Measurements from ENCODE around the gene AP2A2.

Gene AP2A2

DNA sequence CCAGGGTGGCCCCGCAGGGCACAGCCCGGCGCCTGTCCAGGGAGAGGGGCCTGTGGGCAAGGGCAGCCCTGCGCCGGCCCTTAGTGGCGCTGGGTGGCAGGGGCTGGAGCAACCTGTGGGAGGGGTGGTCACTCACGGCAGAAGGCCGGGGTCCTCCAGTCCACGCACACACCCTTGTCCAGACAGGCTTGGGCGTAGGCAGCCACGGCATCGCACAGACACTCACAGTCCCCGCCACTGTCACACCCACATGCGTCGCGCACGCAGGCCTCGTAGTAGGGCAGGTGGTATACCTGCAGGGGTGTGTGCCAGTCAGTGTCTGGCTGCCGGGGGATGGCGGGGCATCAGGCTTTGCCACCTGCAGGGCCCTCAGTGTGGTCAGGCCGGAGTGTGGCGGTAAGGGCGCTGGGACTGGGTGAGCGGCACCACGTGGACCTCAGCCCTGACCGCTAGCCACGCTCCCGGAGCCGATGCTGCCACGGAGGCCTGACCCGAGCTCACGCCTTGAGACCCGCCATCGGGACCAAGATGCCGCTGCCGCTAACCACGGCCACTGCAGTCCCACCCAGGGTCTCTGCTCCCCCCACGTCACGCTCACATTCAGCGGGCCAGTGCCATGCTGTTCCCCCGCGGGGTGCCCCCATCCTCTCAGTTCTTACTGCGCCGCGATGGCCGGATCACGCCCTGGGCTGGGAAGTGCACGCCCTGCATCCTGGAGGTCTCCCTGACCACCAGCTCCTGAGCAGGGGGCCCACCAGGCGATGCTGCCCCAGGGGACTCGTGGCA lies 98.3 kb downstream of the AP2A2 start:
- TF ChIP-seq, protein P1, sequence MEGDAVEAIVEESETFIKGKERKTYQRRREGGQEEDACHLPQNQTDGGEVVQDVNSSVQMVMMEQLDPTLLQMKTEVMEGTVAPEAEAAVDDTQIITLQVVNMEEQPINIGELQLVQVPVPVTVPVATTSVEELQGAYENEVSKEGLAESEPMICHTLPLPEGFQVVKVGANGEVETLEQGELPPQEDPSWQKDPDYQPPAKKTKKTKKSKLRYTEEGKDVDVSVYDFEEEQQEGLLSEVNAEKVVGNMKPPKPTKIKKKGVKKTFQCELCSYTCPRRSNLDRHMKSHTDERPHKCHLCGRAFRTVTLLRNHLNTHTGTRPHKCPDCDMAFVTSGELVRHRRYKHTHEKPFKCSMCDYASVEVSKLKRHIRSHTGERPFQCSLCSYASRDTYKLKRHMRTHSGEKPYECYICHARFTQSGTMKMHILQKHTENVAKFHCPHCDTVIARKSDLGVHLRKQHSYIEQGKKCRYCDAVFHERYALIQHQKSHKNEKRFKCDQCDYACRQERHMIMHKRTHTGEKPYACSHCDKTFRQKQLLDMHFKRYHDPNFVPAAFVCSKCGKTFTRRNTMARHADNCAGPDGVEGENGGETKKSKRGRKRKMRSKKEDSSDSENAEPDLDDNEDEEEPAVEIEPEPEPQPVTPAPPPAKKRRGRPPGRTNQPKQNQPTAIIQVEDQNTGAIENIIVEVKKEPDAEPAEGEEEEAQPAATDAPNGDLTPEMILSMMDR (IDR thresholded peaks at IDR 0.05; ENCODE audit: low read depth, low read length, missing control alignments): no peak
- no peak for DNase-seq (ENCODE audit: low read depth)
- H3K4me3 ChIP-seq (ENCODE audit: low read depth, low read length): no peak overlapping the region

DNA sequence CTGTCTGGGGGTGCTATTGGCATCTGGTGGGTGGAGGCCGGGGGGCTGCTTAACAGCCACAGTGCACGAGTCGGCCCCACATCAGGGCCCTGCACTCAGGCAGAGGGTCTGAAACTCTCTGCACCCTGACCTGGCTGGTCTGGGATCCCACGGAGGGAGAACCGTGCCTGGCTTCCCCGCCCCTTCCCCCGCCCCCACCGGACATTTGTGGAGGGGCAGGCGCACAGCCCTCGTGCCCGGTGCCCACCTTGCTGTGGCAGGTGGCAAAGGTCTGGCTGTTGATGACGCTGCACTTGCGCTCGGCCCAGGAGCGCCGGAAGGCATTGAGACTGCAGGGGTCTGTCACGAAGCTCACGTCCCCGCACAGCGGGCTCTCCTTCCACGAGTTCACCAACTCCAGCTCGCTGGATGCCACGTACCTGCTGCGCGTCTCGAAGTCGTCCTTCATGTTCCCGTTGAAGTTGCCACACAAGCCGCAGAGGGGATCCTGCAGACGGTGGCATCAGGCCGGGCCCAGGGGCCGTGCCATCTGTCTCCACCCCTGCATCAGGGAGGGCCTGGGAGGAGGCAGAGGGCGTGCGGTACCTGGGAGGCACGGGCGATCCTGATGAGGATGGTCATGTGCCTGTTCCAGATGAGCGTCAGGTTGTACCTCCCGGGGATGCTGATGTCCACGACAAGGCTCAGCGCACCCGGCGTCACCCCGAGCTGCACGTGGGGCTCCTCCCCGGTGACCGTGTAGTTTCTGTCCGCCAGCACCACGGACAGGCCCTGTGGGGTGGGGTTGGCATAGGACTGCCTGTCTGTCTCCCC lies 99.1 kb downstream of the AP2A2 start:
- TF ChIP-seq, protein P1 (IDR thresholded peaks at IDR 0.05; ENCODE audit: low read depth, low read length, missing control alignments): no peak
- DNase-seq (ENCODE audit: low read depth): no peak
- H3K4me3 ChIP-seq (ENCODE audit: low read depth, low read length): no peak overlapping the region

DNA sequence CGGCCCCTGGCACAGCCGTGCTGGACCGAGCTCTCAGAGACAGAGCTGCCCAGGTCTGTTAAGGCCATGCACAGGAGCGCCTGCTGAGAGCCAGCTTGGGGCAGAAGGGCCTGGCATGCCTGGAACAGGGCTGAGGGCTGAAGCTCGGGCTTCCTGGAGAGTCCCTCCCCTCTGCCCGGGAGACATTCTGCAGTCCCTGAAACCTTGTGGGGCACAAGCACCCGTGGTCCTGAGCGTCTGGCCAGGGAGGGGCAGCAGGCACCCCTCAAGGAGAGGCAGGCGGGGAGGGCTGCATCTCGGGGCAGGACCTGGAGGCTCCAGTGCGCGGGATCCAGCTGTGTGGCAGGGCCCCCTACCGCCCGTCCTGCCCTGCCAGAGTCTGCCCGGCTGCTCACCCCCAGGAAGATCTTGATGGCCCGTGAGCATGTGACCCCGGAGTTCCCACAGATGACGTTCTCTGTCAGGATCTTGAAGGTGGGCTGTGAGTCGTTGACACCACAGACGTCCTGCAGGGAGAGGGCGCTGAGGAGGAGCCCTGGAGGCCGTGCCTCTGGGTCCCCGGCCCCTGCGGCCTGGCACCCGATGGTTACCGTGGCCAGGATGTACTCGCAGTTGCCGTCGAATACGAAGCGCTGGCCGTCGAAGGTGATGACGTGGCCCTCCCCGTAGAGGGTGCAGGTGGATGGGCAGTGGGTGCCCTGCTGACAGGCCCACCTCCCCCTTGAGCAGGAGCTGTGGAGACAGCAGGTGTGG lies 99.9 kb downstream of the AP2A2 start:
- TF ChIP-seq, protein P1 (IDR thresholded peaks at IDR 0.05; ENCODE audit: low read depth, low read length, missing control alignments): no peak
- no peak overlapping the region for H3K4me3 ChIP-seq (ENCODE audit: low read depth, low read length)
- no peak for DNase-seq (ENCODE audit: low read depth)

DNA sequence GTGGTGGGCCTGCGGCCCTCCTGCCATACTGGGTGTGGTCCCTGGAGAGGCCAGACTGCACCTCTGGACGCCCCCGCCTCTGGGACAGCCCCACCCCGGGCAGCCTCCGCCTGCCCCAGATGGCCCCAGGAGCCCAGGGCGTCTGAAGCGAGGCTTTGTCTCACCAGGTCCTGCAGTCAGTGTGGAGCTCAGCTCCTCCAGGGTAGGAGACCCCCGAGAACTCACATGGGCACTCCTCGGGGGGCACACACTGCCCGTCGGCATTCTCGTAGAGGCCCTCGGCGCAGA lies 100.4 kb downstream of the AP2A2 start:
- TF ChIP-seq, protein P1 (IDR thresholded peaks at IDR 0.05; ENCODE audit: low read depth, low read length, missing control alignments): no peak
- DNase-seq (ENCODE audit: low read depth): no peak
- H3K4me3 ChIP-seq (ENCODE audit: low read depth, low read length): no peak overlapping the region

DNA sequence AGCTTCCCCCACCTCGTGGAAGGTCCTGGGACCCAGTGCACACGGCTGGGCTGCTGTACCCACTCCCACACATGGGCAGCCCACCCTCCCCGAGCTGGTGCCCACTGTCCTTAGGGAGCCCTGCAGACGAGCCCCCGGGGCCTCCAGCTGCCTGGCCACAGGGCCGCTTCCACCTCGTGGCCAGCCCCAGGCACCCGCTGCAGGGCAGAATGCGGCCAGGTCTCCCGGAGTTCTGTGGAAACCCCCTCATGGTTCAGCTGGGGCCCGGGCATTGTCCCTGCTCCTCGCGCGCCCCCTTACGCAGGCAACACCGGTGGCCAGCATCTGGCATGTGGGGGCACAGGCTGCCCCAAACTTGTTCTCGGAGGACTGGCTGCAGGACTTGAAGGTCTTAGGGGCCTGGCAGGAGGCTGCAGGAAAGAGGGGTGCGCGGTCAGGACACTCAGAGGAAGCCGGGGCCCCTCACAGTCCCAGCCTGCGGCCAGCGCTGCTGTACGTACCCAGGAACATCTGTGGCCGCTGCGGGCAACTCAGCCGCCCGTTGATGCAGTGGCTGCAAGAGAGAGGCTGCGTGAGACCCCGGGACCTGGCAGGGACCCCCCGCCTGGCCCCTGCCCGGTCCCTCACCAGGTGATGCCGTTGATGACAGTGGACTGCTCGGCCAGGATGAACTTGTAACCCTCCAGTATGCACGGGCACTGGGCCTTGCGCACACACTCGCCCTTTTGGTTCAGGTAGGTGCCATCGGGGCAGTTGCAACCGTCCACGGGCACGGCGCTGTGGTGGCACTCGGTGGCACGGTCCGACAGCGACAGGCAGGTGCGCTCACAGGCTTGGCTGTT lies 101.2 kb downstream of the AP2A2 start:
- TF ChIP-seq, protein P1 (IDR thresholded peaks at IDR 0.05; ENCODE audit: low read depth, low read length, missing control alignments): no peak
- no peak overlapping the region for H3K4me3 ChIP-seq (ENCODE audit: low read depth, low read length)
- no peak for DNase-seq (ENCODE audit: low read depth)
